Suprapubic skin (tissue), 4 donors: ENCODE data around the gene ERVK3-1. TPM values are rescaled to one million over a fixed set of nuclear protein-coding genes. Genes with fewer than 3 reads are reported as not detected.

Source experiments
- DNase-seq, 2 donors: peaks; one replicate each; pipeline ENCODE4 v3.0.0-alpha.2; 2019; ENCODE audit warnings: low spot score in 2 of 2
- H3K27ac ChIP-seq: fragments of 200-600 bp; sonication (generic); one replicate; pipeline ENCODE4 v1.5.1; 2019
- H3K27me3 ChIP-seq: fragments of 200-600 bp; sonication (generic); one replicate; pipeline ENCODE4 v1.5.1; 2019
- H3K36me3 ChIP-seq: fragments of 200-600 bp; sonication (generic); one replicate; pipeline ENCODE4 v1.5.1; 2019
- H3K4me1 ChIP-seq: fragments of 200-600 bp; sonication (generic); one replicate; pipeline ENCODE4 v1.5.1; 2019
- H3K4me3 ChIP-seq: fragments of 200-600 bp; sonication (generic); one replicate; pipeline ENCODE4 v1.5.1; 2019; ENCODE audit warnings: mild to moderate bottlenecking
- H3K9me3 ChIP-seq: fragments of 200-600 bp; sonication (generic); one replicate; pipeline ENCODE4 v1.5.1; 2019
- CTCF ChIP-seq, 2 donors: fragments of 200-600 bp in 1 of 2; fragments of 450-650 bp in 1 of 2; sonication (generic) in 1 of 2; IDR thresholded peaks; one replicate each; pipeline ENCODE4 v1.5.1; 2016 to 2019; ENCODE audit warnings: antibody characterized with exemption in 2 of 2, mild to moderate bottlenecking in 1 of 2, moderate library complexity in 1 of 2
- EP300 ChIP-seq: sonication (generic); formaldehyde crosslinking; IDR thresholded peaks from one replicate; pipeline ENCODE4 v1.6.1; 2017; ENCODE audit warnings: antibody characterized with exemption
- POLR2A ChIP-seq, 2 donors: fragments of 450-650 bp; IDR thresholded peaks; one replicate each; pipeline ENCODE4 v1.6.1; 2017; ENCODE audit warnings: antibody characterized with exemption in 2 of 2, mild to moderate bottlenecking in 2 of 2, moderate library complexity in 2 of 2
- POLR2AphosphoS5 ChIP-seq, 3 donors: sonication (generic); formaldehyde crosslinking; IDR thresholded peaks; one replicate each; pipeline ENCODE4 v1.6.1; 2017; ENCODE audit warnings: antibody characterized with exemption in 3 of 3
- WGBS: methylation state at CpG from one replicate; pipeline ENCODE4 v1.1.5; 2018; 5-methylcytosine and 5-hydroxymethylcytosine counted together
- total RNA-seq, 4 donors: library from RNA; depleted of rRNA; stranded (reverse); fragments of >200 nt; gene quantifications; one replicate each; pipeline ENCODE4 v1.1.0, GENCODE V29; 2016

ERVK3-1 gene
- total RNA-seq, 4 donors from 2014 or later = 36.9 to 70.3 (median 42.1) TPM

- Histone ChIP-seq H3K27me3 (peaks cover 55% of the 10 kb centered on the region), H3K4me1 (peaks cover 25% of the 10 kb centered on the region)
- TF ChIP-seq CTCF (IDR thresholded peaks at IDR 0.05) (no peak), POLR2AphosphoS5 (IDR thresholded peaks at IDR 0.05) (no peak), POLR2A (IDR thresholded peaks at IDR 0.05) (no peak), EP300 (no peak)
These were observed 47.8 kb downstream of the ERVK3-1 start, which contains the start of gene A1BG for GRCh38 chr19:58352760-58353671. A1BG (minus strand) TSS chr19:58353492; CDS start chr19:58353437, 55 bp downstream.

GRCh38 chr19:58353717-58354477 lies 48.7 kb downstream of the ERVK3-1 start:
- TF ChIP-seq POLR2A (IDR thresholded peaks at IDR 0.05) (no peak), CTCF (IDR thresholded peaks at IDR 0.05) (no peak), EP300 (no peak), POLR2AphosphoS5 (IDR thresholded peaks at IDR 0.05) (no peak)
- WGBS = 91% methylated on average over 11 of the region's 15 CpGs
- Histone ChIP-seq H3K4me3 (no peak overlapping the region), H3K36me3 (no peaks in the 10 kb centered on the region), H3K27me3 (peaks cover 53% of the 10 kb centered on the region), H3K27ac (no peak overlapping the region), H3K9me3 (no peaks in the 10 kb centered on the region), H3K4me1 (peaks cover 20% of the 10 kb centered on the region)
- no peak for DNase-seq

More at GRCh38 chr19:58352760-58353671, 47.8 kb downstream of the ERVK3-1 start, which contains the start of gene A1BG:
- H3K4me3 ChIP-seq = no peak within 1 kb of the TSS
- DNase-seq = no peak
- H3K27ac ChIP-seq = no peak within 1 kb of the TSS
- H3K9me3 ChIP-seq = no peaks in the 10 kb centered on the region
- WGBS = 88% methylated on average over 12 of the region's 26 CpGs
- H3K36me3 ChIP-seq = no peaks in the 10 kb centered on the region

- Histone ChIP-seq H3K36me3 (no peaks in the 10 kb centered on the region), H3K4me1 (peaks cover 17% of the 10 kb centered on the region), H3K4me3 (no peak overlapping the region), H3K9me3 (no peaks in the 10 kb centered on the region), H3K27ac (no peak overlapping the region), H3K27me3 (peaks cover 46% of the 10 kb centered on the region)
- WGBS = 82% methylated on average over 5 of the region's 6 CpGs
- no peak for DNase-seq
- no peak for TF ChIP-seq POLR2A (IDR thresholded peaks at IDR 0.05)
- no peak for TF ChIP-seq EP300
- TF ChIP-seq POLR2AphosphoS5 (IDR thresholded peaks at IDR 0.05) = no peak
- TF ChIP-seq CTCF (IDR thresholded peaks at IDR 0.05) = no peak
These were observed 49.4 kb downstream of the ERVK3-1 start for GRCh38 chr19:58354478-58355030.

GRCh38 chr19:58355215-58355796 lies 50.1 kb downstream of the ERVK3-1 start:
- DNase-seq = no peak
- Histone ChIP-seq H3K9me3 (no peaks in the 10 kb centered on the region), H3K27me3 (peaks cover 39% of the 10 kb centered on the region), H3K4me3 (no peak overlapping the region), H3K4me1 (peaks cover 11% of the 10 kb centered on the region), H3K36me3 (no peaks in the 10 kb centered on the region), H3K27ac (no peak overlapping the region)
- no peak for TF ChIP-seq POLR2AphosphoS5 (IDR thresholded peaks at IDR 0.05)
- no peak for TF ChIP-seq EP300
- no peak for TF ChIP-seq CTCF (IDR thresholded peaks at IDR 0.05)
- 89% methylated on average over 10 of the region's 10 CpGs for WGBS
